Kidney glomerular epithelial cell (primary cell): Measurements from ENCODE around the gene PPP1R37.

Experiments
- DNase-seq: peaks from one replicate; lab custom pipeline; 2025; lab: John Stamatoyannopoulos, UW

Gene PPP1R37

DNA sequence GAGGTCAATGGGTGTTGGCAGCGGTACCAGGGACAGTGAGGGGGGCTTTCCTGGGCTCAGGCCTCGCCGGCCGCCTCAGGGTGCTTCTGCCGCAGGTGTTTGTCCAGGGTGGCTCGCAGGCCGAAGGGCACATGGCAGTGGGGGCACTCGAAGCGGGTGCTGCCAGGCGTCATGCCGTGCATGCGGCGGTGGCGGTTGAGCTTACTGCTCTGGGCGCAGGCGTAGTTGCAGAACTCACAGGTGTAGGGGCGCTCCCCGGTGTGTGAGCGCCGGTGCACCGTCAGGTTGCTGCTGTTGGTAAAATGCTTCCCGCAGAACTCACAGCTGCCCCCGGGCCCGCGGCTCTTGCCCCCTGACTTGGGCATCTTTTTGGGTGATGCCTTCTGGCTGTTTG lies 21.4 kb upstream of the PPP1R37 start:
- no peak for DNase-seq

DNA sequence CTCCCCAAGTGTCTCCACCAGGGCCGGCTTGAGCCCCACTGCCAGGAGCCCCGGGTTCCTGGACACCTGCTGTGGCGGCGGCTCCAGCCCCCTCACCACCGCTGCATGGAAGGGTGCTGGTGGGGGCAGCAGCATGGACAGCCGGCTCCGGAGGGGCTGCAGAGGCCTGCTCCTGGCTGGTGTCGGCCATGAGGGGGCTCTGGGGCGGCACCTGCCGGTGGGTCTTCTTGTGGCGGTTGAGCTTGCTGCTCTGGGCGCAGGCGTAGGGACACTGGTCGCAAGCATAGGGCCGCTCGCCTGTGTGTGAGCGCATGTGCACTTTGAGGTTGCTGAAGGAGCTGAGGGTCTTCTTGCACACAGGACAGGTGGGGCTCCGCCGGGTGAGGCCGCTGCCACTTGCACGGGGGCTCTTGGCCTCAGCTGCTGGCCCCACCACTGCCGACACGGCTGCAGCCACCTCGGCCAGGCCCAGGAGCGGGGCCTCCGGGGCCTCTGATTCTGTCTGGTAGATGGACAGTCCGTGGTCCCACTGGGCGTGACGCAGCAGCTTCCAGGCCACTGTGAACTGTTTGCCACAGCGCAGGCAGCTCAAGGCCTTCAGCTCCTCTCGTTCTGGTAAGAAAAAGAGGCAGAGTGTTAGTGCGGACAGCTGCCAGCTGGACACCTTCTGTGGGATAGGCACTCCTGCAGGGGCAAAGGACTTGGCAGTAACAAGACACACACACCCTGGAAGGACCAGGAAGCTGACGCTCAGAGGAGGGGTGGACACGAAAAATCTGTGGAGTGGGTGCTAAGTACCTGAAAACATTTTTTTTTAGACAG lies 20.8 kb upstream of the PPP1R37 start:
- DNase-seq, result no peak

DNA sequence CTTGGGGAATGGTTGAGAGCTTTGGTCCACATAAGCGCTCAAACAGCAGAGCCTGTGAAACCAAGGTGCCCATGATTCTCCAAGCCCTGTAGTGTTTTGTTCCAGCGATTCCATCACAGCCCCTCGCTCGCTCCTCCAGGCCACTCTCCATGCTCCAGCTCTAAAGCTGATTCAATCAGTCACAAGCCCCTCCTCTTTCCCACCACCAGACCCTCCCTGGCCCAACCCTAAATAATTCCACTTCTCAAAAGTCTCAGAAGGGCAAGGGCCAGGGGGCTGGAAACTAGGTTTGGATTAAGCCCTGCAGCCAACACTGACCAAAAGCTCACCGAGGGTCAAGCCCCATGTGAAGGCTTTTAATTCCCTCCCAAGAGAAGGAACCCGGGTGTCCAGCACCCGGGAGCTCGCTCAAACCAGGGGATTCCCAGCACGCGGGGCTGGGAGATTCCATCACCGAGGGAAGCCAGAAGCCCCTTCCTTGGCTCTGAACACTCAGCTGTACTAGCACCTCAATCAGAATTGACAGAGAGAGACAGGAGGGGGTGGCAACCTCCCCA lies 18.2 kb upstream of the PPP1R37 start:
- DNase-seq, result no peak

DNA sequence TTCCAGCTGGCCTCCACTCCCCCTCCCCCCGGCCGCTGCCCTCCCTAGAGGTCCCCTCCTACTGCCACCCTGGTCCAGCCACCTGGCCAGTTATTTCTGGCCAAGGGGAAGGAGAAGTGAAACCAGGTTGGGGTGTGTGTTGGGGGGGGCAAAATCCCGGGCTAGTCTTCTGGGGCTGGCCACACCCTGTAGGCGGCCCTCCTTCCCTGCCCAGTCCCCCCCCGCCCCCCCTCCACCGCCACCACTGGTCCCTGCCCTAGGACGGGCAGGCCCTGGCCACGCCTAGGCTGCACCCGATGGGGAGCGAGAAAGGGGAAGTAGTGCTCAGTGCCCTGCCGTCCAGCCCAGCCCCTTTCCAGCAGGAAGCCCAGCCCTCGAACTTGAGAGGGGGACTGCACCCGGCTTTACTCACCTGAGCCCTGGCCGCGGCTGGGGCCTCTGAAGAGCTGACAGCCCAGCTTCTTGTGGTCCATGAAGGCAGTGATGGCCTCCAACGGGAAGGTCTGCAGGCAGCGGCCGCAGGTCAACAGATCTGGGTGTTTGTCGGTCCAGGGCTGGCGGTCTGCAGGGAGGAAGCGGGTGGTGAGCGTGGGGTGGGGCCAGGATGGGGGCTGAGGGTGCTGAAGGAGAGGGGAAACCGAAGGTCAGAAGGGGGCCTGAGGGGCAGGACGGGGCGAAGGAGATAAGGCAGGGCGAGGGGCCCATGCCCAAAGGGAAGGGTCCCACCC lies 17.5 kb upstream of the PPP1R37 start:
- DNase-seq, result no peak

DNA sequence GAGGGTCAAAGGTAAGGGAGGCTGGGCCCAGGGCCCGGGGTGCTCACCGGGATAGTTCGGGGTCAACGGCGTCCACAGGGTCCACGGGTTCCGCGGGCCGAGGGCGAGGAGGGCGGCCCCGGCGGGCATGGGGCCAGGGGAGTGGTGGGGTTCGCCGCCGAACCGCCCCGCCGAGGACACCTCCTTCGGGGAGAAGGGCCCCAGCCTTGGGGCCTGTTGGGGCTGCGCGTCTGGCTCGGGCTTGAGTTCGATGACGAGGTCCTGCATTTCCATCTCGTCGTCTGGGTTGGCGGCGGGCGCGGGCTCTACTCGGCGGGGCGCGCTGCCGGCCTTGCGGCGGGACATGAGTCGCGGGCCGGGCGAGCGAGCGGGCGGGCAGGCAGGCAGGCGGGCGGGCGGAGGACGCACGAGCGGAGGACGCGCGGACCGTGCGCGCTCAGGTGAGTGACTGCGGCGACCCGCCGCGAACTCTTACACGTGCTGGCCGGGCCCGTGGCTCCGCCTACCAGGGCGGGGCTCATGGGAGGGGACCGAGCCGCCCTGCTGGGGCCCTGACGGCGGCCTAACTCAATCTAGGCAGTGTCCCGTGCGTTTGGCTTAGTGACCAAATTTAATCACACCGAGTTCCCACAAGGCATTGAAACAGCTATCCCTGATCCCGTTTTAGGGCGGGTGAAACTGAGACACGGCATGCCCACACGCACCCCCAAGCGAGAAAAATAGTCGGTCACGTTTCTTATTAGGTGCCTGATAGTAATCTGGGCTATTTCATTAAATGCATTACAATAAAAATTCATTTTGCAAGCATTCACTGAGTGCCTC lies 16.7 kb upstream of the PPP1R37 start, which contains the start of gene ZNF296:
Gene ZNF296 (minus strand): TSS at position 450 of the 822 bp plus-strand sequence. CDS start 105 bp downstream, at position 345.
- DNase-seq, result peak; percentile 19

DNA sequence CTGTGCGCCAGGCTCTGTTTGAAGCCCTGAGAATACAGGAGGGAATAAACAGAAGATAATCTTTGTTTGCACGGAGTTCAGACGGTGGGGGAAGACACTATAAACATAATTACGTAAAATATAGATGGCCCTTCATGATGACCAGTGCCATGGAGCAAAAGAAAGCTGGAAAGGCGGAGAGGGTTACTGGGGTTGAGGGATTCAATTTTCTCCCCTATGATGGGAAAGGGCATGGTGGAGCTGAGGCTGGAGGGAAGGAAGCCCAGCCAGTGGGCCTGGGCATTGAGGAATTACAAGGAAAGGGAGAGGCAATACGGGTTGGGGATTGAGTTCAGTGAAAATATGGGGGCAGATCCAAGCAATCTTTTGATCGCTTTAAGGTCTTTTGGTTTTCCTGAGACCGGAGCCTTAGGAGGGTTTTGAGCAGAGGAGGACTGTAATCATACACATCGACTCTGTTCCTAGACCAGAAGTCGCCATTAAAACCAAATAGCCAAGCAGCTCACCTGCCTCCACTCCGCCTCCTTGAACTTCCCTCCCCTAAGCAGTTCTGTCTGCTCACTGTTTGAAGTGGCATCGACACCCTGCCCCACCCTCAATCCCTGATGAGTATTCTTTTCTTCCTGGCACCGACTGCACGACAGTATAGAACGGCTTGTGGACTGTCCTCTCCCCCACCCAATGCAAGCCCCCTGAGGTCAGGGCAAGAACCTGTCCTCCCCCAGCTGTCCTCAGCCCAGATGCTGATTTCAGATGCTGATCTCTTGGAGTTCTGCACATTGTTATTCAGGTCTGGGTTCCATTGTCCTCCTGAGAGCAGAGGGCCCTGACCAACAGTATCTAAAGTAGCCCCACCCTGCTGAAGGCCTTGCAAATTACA lies 15.9 kb upstream of the PPP1R37 start:
- no peak for DNase-seq

DNA sequence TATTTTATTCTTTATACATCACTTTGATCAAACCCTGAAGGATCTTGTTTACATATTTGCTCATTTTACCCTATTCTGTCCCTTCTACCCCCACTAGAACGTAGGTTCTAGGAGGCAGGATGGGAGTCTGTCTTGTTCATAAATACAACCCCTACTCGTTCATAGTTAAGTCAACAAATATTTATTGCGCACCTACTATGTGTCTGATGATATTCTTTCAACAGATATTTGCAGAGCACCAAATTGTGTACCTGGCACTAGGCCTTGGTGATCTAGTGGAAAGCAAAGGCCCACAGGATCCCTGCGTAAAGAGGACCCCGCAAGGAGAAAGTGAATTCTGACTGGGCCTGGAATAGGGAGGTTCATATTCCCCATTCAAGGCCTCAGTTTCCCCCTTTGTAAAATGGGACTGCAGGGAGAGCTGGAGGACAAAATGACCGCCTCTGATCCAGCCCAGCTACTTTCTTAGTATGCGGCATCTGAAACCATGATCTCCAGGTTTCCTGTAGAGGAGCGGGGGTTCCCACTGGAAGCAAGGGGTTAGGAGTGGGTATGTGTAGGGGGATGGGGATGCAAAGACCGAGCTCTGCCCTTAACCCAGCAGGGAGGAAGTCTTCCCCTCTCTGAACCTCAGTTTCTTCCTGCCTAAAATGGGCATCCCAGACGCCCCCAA lies 14.5 kb upstream of the PPP1R37 start:
- no peak for DNase-seq

DNA sequence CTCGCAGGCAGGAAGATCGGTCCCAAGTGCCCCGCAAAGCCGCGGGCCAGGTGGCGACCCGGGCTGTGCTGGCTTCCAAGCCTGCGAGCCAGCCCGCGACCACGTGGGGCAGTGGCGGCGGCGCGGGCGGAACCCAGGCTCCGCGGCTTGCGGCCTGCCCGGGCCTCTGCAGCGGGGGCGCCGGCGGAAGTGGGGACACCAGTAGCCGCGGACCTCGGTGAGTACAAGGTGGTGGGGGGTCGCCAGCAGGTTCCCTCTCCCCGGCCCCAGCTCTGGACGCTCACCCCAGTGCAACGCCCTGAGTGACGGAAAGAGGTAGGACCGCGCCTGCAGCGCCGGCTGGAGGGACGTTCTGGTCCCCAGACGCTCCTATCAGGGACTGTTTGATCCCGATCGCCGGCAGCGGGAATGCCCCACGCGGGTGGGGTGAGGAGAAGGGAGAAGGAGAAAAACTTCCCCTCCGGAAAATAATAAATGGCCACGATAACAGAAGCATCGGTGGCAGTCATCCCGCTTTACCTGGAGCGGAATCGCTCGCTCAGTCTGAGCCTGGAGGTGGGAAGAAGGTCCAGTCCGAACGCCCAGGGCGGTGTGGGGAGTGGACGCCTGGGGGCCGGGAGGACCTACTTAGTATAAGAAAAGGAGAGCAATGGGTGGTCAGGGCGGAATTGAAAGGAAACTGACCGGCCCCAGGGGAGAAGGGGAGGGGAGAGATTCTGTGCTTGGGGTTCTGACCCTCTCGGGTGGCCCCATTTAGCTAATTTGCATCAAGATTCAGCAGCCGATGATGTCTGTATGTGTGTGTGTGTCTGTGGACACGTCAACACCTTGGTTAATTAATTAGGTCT lies 13.7 kb upstream of the PPP1R37 start, which contains the start of gene GEMIN7:
Gene GEMIN7 (plus strand): TSS at position 198 of the 848 bp plus-strand sequence. CDS start 10,855 bp downstream, outside the sequence.
- peak; percentile 29 for DNase-seq

DNA sequence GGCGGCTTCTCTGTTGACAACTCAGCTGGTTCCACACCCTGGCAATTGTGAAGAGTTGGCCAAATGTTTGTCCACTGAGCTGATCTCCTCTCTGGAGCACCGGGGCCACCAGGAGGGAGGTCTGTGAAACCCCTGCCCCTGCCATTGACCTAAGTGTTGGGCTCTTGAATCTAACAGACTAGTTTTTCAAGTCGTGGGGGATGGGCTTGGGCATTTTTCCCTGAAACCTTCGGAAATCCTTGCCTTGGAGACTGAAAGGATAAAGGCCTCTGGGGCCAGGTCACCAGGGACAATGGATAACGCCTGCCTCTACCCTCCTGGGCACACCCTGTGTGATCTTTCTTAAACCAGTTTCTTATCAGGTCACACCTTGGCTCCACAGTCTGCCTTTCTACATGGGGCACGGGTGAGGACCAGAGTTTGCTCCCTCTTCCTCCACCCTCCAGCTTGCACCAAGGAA lies 13.0 kb upstream of the PPP1R37 start:
- no peak for DNase-seq

DNA sequence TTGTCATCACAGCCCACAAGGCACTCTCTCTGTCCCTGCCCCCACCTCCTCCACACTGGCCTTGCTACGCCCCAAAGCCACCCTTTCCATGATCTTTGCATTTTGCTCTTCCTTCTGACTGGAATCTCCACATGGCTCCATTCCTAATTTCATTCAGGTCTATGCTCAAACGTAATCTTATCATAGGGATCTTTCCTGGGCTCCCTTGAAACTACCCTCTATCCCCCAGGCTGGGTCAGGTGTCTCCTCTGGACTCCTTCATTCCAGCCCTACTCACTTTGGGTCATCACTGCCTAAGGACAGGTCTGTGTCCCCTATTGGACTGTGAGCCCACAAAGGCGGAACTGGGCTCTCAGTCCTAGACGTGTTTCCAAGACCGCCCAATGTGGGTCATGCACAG lies 10.8 kb upstream of the PPP1R37 start:
- no peak for DNase-seq

DNA sequence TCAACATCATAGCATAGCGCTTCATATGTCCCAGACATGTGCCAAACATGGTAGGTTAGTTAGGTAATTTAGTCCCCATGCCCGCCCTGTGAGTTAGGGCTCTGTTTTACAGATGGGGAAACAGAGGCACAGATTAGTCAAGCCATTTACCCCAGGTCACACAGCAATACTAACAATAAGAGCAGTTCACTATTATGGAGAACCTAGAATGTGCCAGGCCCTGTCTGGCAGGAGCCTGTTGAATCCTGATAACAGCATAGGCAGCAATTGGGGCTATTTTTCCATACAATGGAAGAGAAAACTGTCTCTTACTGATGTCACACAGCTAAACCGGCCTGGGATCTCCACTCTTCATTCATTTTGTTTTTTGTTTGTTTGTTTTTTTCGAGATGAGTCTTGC lies 6.5 kb upstream of the PPP1R37 start:
- no peak for DNase-seq

DNA sequence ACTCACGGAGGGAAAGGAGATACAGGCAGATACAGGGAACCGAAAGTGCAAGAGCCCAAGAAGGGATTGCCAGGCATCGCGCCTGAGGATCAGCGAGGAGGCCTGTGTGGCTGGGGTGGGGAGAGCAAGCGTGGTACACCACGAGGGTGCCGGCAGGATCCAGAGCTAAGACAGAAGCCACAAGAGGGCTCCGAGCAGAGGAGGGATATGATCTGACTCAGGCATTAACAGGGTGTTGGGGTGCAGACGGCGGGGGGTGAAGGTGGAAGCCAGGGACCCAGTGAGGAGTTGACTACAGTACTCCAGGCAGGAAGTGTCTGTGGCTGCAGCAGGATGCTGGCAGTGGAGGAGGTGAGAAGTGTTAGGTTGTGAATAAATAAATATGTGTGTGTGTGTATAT lies 5.4 kb upstream of the PPP1R37 start:
- no peak for DNase-seq

DNA sequence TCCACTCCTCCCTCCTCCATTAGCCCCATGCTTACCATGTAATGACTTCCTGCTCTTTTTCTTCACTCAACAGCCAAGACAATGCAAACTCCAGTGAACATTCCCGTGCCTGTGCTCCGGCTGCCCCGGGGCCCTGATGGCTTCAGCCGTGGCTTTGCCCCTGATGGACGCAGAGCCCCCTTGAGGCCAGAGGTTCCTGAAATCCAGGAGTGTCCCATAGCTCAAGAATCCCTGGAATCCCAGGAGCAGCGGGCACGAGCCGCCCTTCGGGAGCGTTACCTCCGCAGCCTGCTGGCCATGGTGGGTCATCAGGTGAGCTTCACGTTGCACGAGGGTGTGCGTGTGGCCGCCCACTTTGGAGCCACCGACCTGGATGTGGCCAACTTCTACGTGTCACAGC lies 2.9 kb upstream of the PPP1R37 start:
- no peak for DNase-seq

DNA sequence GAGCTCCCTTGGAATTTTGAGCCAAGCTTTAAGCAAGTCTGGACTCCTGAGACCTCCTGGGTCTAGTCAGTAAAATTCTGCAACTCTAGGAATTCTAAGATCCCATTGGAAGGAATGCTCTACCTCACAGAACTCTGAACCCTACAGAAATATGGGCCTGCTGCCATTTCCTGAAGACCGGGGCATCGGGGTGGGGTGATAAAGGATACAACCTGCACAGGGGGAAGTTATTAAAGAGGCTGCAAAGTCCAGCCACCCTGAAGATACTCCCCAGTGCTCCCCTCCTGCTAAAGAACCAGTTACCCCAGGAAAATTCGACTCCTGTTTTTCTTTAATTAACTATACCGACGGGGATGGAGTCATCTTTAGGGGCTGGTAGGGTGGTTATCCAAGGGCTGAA lies 2.4 kb upstream of the PPP1R37 start:
- no peak for DNase-seq

DNA sequence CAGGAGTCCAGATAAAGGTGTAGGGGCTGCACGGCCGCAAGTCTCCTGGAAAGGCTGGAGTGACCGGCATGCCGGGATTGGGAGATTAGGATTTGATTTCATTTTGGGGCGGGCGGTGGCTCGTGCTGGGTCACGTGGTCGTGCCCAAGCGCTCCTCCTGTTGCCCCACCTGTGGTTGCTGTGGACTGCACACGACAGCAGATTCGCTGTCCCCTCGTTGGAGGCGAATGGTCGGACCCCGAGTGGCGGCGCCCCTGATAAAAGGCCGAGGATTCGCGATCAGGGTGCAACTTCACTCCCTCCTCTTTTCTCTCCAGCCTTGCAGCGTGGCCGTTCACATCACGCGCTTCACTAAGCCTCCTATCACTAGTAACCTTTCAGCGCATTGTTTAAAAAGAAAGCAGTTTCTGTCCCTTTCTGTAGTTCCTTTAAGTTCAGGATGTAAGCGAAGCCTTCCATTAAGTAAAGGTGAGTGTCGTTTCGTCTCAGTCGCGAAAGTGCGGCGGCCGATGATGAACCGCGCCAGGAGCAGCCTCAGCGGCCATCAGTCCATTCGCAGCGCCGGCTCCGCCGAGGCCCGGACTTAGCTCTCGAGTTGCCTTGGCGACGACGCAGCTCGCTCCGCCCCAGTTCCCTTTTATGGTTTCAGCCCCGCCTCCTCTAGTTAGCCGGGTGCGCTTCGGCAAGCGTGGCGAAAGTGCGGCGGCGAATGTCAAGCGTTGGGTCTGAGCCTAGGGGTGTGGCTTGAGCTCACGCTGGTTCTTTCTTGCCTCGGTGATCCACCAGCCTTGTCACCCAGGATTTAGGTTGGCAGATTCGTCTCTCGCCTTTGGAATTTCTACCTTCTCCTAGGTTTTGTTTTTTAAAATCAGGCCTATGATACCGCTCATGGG lies 1.7 kb upstream of the PPP1R37 start:
- DNase-seq, result peak; percentile 99

DNA sequence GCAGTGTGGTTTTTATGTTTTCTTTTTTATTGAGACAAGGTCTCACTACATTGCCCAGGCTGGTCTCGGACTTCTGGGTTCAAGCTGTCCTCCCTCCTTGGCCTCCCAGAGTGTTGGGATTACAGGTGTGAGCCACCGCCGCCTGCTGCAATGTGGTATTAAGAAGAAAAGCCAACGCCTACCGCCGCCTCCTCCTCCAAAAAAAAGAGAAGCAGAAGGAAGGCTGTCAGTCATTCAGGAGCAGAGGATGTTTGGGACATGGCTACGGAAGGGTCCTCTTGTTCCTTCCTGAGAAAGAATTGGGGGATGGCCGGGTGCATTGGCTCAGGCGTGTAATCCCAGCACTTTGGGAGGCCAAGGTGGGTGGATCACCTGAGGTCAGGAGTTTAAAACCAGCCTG lies 1.2 kb downstream of the PPP1R37 start:
- no peak for DNase-seq

DNA sequence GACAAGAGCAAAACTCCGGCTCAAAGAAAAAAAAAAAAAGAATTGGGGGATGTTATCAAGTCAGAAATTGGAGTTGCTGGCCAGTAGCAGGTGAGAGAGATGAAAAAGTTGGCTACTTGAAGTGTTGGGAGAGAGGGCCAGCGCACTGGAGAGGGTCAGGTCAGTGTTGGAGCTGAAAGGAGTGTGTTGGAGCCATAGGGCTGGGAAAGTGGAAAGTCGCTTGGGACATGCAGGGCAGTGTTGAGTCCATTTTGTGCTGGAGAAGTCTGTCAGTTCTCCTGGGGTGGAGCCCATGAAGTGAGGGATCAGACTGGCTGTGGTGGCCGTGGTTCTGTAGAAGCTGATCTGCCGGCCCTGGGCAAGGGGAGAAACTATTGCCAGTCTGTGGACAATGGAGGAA lies 1.7 kb downstream of the PPP1R37 start:
- no peak for DNase-seq
